ENCODE data around the gene SLC44A1.

Gene SLC44A1

GRCh38 chr9:105275938-105276337 is 31.5 kb downstream of the SLC44A1 start:
- DNase-seq, result no peak

GRCh38 chr9:105278751-105279150 is 34.3 kb downstream of the SLC44A1 start:
- no peak for DNase-seq

GRCh38 chr9:105280691-105281090 is 36.2 kb downstream of the SLC44A1 start:
- no peak for DNase-seq

- no peak for DNase-seq
Measured at GRCh38 chr9:105281272-105281671, 36.8 kb downstream of the SLC44A1 start.

GRCh38 chr9:105281926-105282325 is 37.5 kb downstream of the SLC44A1 start:
- DNase-seq, result no peak

GRCh38 chr9:105282870-105283621 is 38.6 kb downstream of the SLC44A1 start:
- DNase-seq, result no peak

GRCh38 chr9:105283795-105284194 is 39.3 kb downstream of the SLC44A1 start:
- no peak for DNase-seq

- DNase-seq, result no peak
Measured at GRCh38 chr9:105284463-105284862, 40.0 kb downstream of the SLC44A1 start.

- DNase-seq, result no peak
Measured at GRCh38 chr9:105286098-105286497, 41.6 kb downstream of the SLC44A1 start.

- DNase-seq, result no peak
Measured at GRCh38 chr9:105289305-105289704, 44.9 kb downstream of the SLC44A1 start.

- no peak for DNase-seq
Measured at GRCh38 chr9:105290418-105290817, 46.0 kb downstream of the SLC44A1 start.

GRCh38 chr9:105290954-105291353 is 46.5 kb downstream of the SLC44A1 start:
- no peak for DNase-seq

GRCh38 chr9:105291422-105291859 is 47.0 kb downstream of the SLC44A1 start:
- no peak for DNase-seq

- DNase-seq, result no peak
Measured at GRCh38 chr9:105291938-105292337, 47.5 kb downstream of the SLC44A1 start.

- no peak for DNase-seq
Measured at GRCh38 chr9:105293408-105293807, 49.0 kb downstream of the SLC44A1 start.

- DNase-seq, result no peak
Measured at GRCh38 chr9:105295201-105295550, 50.7 kb downstream of the SLC44A1 start.

- DNase-seq, result no peak
Measured at GRCh38 chr9:105295986-105296385, 51.5 kb downstream of the SLC44A1 start.

GRCh38 chr9:105296445-105296844 is 52.0 kb downstream of the SLC44A1 start:
- no peak for DNase-seq

GRCh38 chr9:105296877-105297287 is 52.4 kb downstream of the SLC44A1 start:
- DNase-seq, result no peak

- DNase-seq, result no peak
Measured at GRCh38 chr9:105297442-105298075, 53.1 kb downstream of the SLC44A1 start.

GRCh38 chr9:105299190-105299854 is 54.9 kb downstream of the SLC44A1 start:
- no peak for DNase-seq

GRCh38 chr9:105302728-105303127 is 58.3 kb downstream of the SLC44A1 start:
- DNase-seq, result no peak

GRCh38 chr9:105305856-105306255 is 61.4 kb downstream of the SLC44A1 start:
- no peak for DNase-seq
